H1 (cell line): Measurements from ENCODE around the gene ALK. TPM values are rescaled to one million over a fixed set of nuclear protein-coding genes. Genes with fewer than 3 reads are reported as not detected.

Experiments
- ASH2L ChIP-seq: fragments of 200-600, 300-600 bp; sonication (generic); IDR thresholded peaks from one replicate; pipeline ENCODE4 v1.7.1; 2017; ENCODE audit warnings: low read length
- CHD7 ChIP-seq: fragments of 300-600 bp; sonication (generic); IDR thresholded peaks from 2 replicates; pipeline ENCODE4 v1.7.1; 2012; ENCODE audit warnings: low read length, moderate library complexity, mild to moderate bottlenecking, inconsistent platforms; ENCODE audit not compliant: insufficient replicate concordance
- EGR1 ChIP-seq: IDR thresholded peaks from 2 replicates; pipeline ENCODE4 v1.6.1; 2011; ENCODE audit warnings: low read depth, low read length, borderline replicate concordance
- GABPA ChIP-seq: IDR thresholded peaks from 2 replicates; pipeline ENCODE4 v1.6.1; 2011; ENCODE audit warnings: mild to moderate bottlenecking, low read length, moderate library complexity, borderline replicate concordance; ENCODE audit not compliant: insufficient read depth
- KDM4A ChIP-seq: IDR thresholded peaks from one replicate; pipeline ENCODE4 v1.7.1; 2012; ENCODE audit warnings: low read depth, mild to moderate bottlenecking, moderate library complexity, low read length, inconsistent platforms; ENCODE audit not compliant: severe bottlenecking
- RFX5 ChIP-seq: IDR thresholded peaks from 2 replicates; pipeline ENCODE4 v1.6.1; 2011; ENCODE audit warnings: low read depth, low read length, improper control_type of control experiment, borderline replicate concordance
- USF2 ChIP-seq: IDR thresholded peaks from 2 replicates; pipeline ENCODE4 v1.6.1; 2011; ENCODE audit warnings: low read length, improper control_type of control experiment
- YY1 ChIP-seq: IDR thresholded peaks from 2 replicates; pipeline ENCODE4 v1.6.1; 2011; ENCODE audit warnings: low read depth, mild to moderate bottlenecking, low read length
- polyA plus RNA-seq, 7 experiments: library from polyadenylated mRNA; depleted of rRNA in 3 of 7; stranded (reverse) in 5 of 7; unstranded in 2 of 7; fragments of >200 nt in 5 of 7; fragments of 200-250 nt in 2 of 7; gene quantifications; 1 replicate in 5 of 7; 2 replicates in 1 of 7; 4 replicates in 1 of 7; pipeline versions ENCODE4 v1.2.1 to v1.2.3, GENCODE V29; 2011 to 2013; ENCODE audit warnings: missing spikeins in 2 of 7, mixed read lengths in 2 of 7
- total RNA-seq: library from RNA; stranded (reverse); fragmentation: NEBNext Ultra II Directional; extraction: Animal tissue kit (Norgen Biotek cat#: 25700); gene quantifications from 2 replicates; pipeline ENCODE4 v1.2.1, GENCODE V29; 2021

Gene ALK
- total and polyA plus RNA-seq, 2 of the 8 experiments (the other 6 are each of a cell fraction or from before 2014, with no cell fraction given): 0.02 to 0.09 TPM

GRCh38 chr2:29966266-29966665 is 44.9 kb upstream of the ALK start (continued):
- TF ChIP-seq CHD7 (no peak), EGR1 (no peak), KDM4A (no peak), YY1 (no peak), RFX5 (no peak), ASH2L (no peak), GABPA (no peak), USF2 (no peak)
